MM.1S (cell line): ENCODE measurements around the gene PI4KB.

Source experiments
- DNase-seq: peaks from one replicate; pipeline ENCODE4 v3.0.0-alpha.2; 2015
- H2AFZ ChIP-seq: fragments of 300-600 bp; sonication (generic); 2 replicates; pipeline ENCODE4 v1.6.0; 2016; ENCODE audit warnings: antibody characterized with exemption, low read length
- H3F3A ChIP-seq: fragments of 300-600 bp; sonication (generic); 2 replicates; pipeline ENCODE4 v1.6.1; 2016; ENCODE audit warnings: mild to moderate bottlenecking, antibody characterized with exemption, low read length, moderate library complexity, mixed read lengths; ENCODE audit not compliant: insufficient read depth
- H3K27ac ChIP-seq: fragments of 300-600 bp; sonication (generic); 2 replicates; pipeline ENCODE4 v1.5.1; 2016; ENCODE audit warnings: mild to moderate bottlenecking, low read length
- H3K27me3 ChIP-seq: fragments of 300-600 bp; sonication (generic); replicated peaks from 2 replicates; pipeline ENCODE4 v1.6.0; 2016; ENCODE audit warnings: low read length; ENCODE audit not compliant: insufficient read depth
- H3K36me3 ChIP-seq: fragments of 300-600 bp; sonication (generic); replicated peaks from 2 replicates; pipeline ENCODE4 v1.6.1; 2016; ENCODE audit warnings: mild to moderate bottlenecking, low read length, mixed read lengths; ENCODE audit not compliant: insufficient read depth
- H3K4me1 ChIP-seq: fragments of 300-600 bp; sonication (generic); 2 replicates; pipeline ENCODE4 v1.6.1; 2016; ENCODE audit warnings: low read length, mixed read lengths
- H3K4me2 ChIP-seq: fragments of 300-600 bp; sonication (generic); 2 replicates; pipeline ENCODE4 v1.6.0; 2016; ENCODE audit warnings: low read depth, low read length
- H3K4me3 ChIP-seq: fragments of 300-600 bp; sonication (generic); 2 replicates; pipeline ENCODE4 v1.5.1; 2016; ENCODE audit warnings: low read length, mixed read lengths
- H3K79me2 ChIP-seq: fragments of 300-600 bp; sonication (generic); 2 replicates; pipeline ENCODE4 v1.6.1; 2016; ENCODE audit warnings: mixed run types, low read length, mixed read lengths
- H3K9ac ChIP-seq: fragments of 300-600 bp; sonication (generic); 2 replicates; pipeline ENCODE4 v1.6.1; 2016; ENCODE audit warnings: low read length, mixed read lengths
- H3K9me2 ChIP-seq: fragments of 300-600 bp; sonication (generic); replicated peaks from 2 replicates; pipeline ENCODE4 v1.6.1; 2016; ENCODE audit warnings: mild to moderate bottlenecking, low read length, mixed read lengths; ENCODE audit not compliant: insufficient read depth
- H3K9me3 ChIP-seq: fragments of 300-600 bp; sonication (generic); replicated peaks from 2 replicates; pipeline ENCODE4 v1.6.1; 2016; ENCODE audit warnings: mild to moderate bottlenecking, low read length, mixed read lengths; ENCODE audit not compliant: insufficient read depth
- H4K20me1 ChIP-seq: fragments of 300-600 bp; sonication (generic); 2 replicates; pipeline ENCODE4 v1.6.1; 2016; ENCODE audit warnings: mild to moderate bottlenecking, low read length, moderate library complexity, mixed read lengths; ENCODE audit not compliant: insufficient read depth
- CTCF ChIP-seq: fragments of 300-600 bp; sonication (generic); IDR thresholded peaks from 2 replicates; pipeline ENCODE4 v1.5.1; 2016; ENCODE audit warnings: antibody characterized with exemption, low read length, mixed read lengths
- EZH2 ChIP-seq: fragments of 300-600 bp; sonication (generic); optimal IDR thresholded peaks from 2 replicates; pipeline ENCODE3; 2017; ENCODE audit warnings: low read depth, mild to moderate bottlenecking, antibody characterized with exemption, low read length, mixed read lengths
- EZH2phosphoT487 ChIP-seq: fragments of 300-600 bp; sonication (generic); IDR thresholded peaks from 2 replicates; pipeline ENCODE4 v1.6.1; 2018; ENCODE audit warnings: antibody characterized with exemption, low read length

The PI4KB gene

GRCh38 chr1:151369302-151369610 lies 42.0 kb upstream of the PI4KB start:
- TF ChIP-seq EZH2phosphoT487 (no peak), EZH2 (no peak)
- no peak overlapping the region for H3K4me2 ChIP-seq
- no peaks in the 10 kb centered on the region for H3K79me2 ChIP-seq
- no peaks in the 10 kb centered on the region for H3F3A ChIP-seq
- H3K4me3 ChIP-seq = no peak overlapping the region
- H4K20me1 ChIP-seq = no peaks in the 10 kb centered on the region
- no peak for DNase-seq
- no peaks in the 10 kb centered on the region for H3K9me2 ChIP-seq
- H3K36me3 ChIP-seq = no peaks in the 10 kb centered on the region
- no peak overlapping the region for H2AFZ ChIP-seq
- H3K27me3 ChIP-seq = no peaks in the 10 kb centered on the region
- H3K9ac ChIP-seq = no peak overlapping the region
- no peak overlapping the region for H3K27ac ChIP-seq
- H3K9me3 ChIP-seq = no peaks in the 10 kb centered on the region
- no peaks in the 10 kb centered on the region for H3K4me1 ChIP-seq

- no peak overlapping the region for H3K4me3 ChIP-seq
- no peak overlapping the region for H2AFZ ChIP-seq
- no peak overlapping the region for H3K27ac ChIP-seq
- no peaks in the 10 kb centered on the region for H4K20me1 ChIP-seq
- no peaks in the 10 kb centered on the region for H3K27me3 ChIP-seq
- H3K4me1 ChIP-seq = no peaks in the 10 kb centered on the region
- DNase-seq = no peak
- TF ChIP-seq EZH2phosphoT487 = no peak
- no peak for TF ChIP-seq CTCF
- TF ChIP-seq EZH2 = no peak
- no peak overlapping the region for H3K9ac ChIP-seq
- H3K36me3 ChIP-seq = no peaks in the 10 kb centered on the region
- H3K4me2 ChIP-seq = no peak overlapping the region
- no peaks in the 10 kb centered on the region for H3K9me3 ChIP-seq
- no peaks in the 10 kb centered on the region for H3F3A ChIP-seq
- no peaks in the 10 kb centered on the region for H3K79me2 ChIP-seq
- no peaks in the 10 kb centered on the region for H3K9me2 ChIP-seq
These were observed 41.4 kb upstream of the PI4KB start for GRCh38 chr1:151368393-151369301.

- Histone ChIP-seq H3K9me3 (no peaks in the 10 kb centered on the region), H3K27ac (no peak overlapping the region), H2AFZ (no peak overlapping the region), H3K4me1 (no peaks in the 10 kb centered on the region), H3K9me2 (no peaks in the 10 kb centered on the region), H3K4me2 (no peak overlapping the region), H3K36me3 (no peaks in the 10 kb centered on the region), H3K9ac (no peak overlapping the region), H3K79me2 (no peaks in the 10 kb centered on the region), H3K27me3 (no peaks in the 10 kb centered on the region), H3K4me3 (no peak overlapping the region), H3F3A (no peaks in the 10 kb centered on the region), H4K20me1 (no peaks in the 10 kb centered on the region)
- TF ChIP-seq EZH2 (no peak), CTCF (no peak), EZH2phosphoT487 (no peak)
- no peak for DNase-seq
These were observed 40.6 kb upstream of the PI4KB start for GRCh38 chr1:151367658-151368392.
